HL-60 (cell line): ENCODE results near the gene DCAF8L2.

Experiments used
- CTCF ChIP-seq: IDR thresholded peaks from one replicate; pipeline ENCODE4 v1.5.1; 2011; ENCODE audit warnings: low read length, control low read depth, inconsistent platforms; ENCODE audit not compliant: insufficient read depth
- GABPA ChIP-seq: IDR thresholded peaks from 2 replicates; pipeline ENCODE4 v1.6.1; 2012; ENCODE audit warnings: low read depth
- POLR2AphosphoS5 ChIP-seq: IDR thresholded peaks from 2 replicates; pipeline ENCODE4 v1.6.1; 2012; ENCODE audit warnings: low read depth
- REST ChIP-seq: IDR thresholded peaks from 2 replicates; pipeline ENCODE4 v1.6.1; 2012; ENCODE audit warnings: low read depth; ENCODE audit not compliant: insufficient replicate concordance

- TF ChIP-seq CTCF (no peak), REST (no peak), POLR2AphosphoS5 (no peak), GABPA (no peak)
Measured at GRCh38 chrX:27765718-27766117, 175.6 kb downstream of the DCAF8L2 start.
